GM12865 (cell line): ENCODE results near the gene FEZ2.
A peak's percentile ranks its signal among the peaks of the same experiment; 100 is the strongest.

Experiments used
- DNase-seq: peaks from one replicate; pipeline ENCODE4 v3.0.0; 2010; ENCODE audit warnings: low read depth
- H3K4me3 ChIP-seq: 2 replicates; pipeline ENCODE4 v1.5.1; 2011; ENCODE audit warnings: mild to moderate bottlenecking, low read depth, low read length, control low read depth
- CTCF ChIP-seq: IDR thresholded peaks from 2 replicates; pipeline ENCODE4 v1.5.1; 2011; ENCODE audit warnings: low read length, control low read depth, low read depth, inconsistent platforms; ENCODE audit not compliant: insufficient read depth; ENCODE audit errors: missing control alignments

Gene FEZ2

DNA sequence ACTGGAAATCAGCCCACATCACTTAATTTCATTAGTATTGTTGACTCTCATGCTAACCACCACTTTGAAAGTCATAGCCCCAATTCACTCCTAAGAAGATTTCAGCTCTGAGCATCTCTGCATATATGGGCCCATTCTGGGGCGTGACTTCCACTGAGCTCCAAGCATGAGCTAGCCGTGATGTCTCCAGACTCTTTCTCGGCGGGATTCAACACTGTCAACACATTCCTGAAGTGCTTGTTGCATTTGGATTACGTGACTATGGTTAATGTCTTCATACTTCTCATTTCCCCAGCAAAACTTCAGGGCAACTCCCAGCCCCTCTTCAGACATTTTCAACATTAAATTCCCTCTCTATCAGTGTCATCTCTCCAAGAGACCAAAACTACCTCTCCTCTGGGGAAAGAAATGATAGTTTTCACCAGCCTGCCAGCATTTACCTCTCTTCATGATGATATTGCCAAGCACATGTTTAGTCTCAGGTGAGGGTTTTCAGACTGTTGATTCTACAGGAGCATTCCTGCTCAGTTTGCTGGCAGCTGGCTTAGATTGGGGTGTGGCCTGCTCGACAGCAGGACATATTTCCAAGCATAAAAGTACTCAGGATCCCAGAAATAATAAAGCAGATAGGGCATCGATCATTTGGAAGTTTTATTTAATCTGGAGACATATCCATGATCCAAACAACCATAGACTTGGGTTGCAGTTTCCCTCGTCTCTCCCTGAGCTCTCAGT lies 81.7 kb downstream of the FEZ2 start:
- H3K4me3 ChIP-seq = no peak overlapping the region
- DNase-seq = no peak
- no peak for TF ChIP-seq CTCF

- no peak overlapping the region for H3K4me3 ChIP-seq
- TF ChIP-seq CTCF = no peak
- no peak for DNase-seq
Observed at GRCh38 chr2:36515538-36515937, 82.4 kb downstream of the FEZ2 start.

DNA sequence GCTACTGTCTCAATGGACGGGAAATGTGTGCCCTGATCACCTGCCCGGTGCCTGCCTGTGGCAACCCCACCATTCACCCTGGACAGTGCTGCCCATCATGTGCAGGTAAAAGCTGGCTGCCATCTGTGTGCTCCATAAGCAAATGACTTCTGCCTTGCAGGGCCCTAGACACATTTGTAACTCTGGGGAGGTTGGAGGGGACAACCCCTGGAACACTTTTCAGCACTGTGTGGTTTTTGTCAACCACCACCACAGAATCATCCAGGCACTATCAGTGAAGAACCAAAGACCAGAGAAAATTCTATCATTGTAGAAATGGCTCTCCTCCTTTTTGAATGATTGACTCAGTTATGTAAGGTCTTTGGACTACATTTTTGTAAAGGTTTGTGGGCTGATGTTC lies 84.3 kb downstream of the FEZ2 start:
- no peak for DNase-seq
- H3K4me3 ChIP-seq = no peak overlapping the region
- TF ChIP-seq CTCF = no peak

DNA sequence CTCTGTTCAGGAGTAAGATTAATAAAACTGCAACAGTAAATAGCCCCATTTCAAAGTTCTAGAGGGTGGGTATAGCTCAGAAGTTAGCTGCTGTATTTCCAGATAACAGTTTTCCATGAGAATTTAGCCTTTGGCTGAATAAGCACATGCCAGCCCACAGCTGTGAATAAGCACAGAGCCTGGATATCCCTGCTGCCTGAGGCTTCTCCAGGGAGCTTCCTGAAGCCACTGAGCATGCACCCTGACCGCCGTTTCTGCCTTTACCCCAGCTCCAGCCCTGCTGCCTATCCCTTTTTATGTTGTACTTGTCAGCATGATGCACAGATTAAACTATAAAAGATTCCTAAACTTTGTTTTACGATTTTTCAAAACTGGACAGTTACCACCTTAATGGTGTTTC lies 85.3 kb downstream of the FEZ2 start:
- no peak for TF ChIP-seq CTCF
- DNase-seq = no peak
- H3K4me3 ChIP-seq = no peak overlapping the region

DNA sequence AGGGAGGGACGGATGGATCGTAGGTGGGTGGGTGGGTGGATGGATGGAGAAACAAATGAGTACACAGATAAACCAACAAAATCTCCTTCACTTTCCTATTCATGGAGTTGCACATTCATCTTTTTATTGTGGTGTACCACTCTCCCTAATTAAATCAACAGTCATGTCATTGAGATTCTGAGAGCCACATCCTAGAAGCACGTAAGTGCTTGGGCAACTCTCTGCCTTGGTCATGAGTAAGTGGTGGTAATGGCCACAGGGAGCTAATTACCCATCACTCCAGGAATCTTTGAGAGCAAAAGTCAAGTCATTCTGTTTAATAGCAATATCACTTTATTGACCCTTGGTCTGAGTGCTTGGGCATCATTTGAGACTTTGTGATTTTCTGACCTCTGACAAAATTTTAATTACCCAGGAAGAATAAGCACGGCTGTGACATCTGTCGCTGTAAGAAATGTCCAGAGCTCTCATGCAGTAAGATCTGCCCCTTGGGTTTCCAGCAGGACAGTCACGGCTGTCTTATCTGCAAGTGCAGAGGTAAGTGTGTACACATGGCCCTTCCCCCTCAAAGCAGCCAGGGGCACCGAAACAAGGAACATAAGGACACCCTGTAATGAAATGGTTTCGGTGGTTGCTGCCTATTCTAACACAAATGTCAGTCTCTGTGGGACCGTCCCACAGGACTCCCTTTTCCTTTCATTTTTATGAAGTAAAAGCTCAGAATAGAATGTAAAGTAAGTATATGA lies 85.9 kb downstream of the FEZ2 start:
- TF ChIP-seq CTCF = no peak
- H3K4me3 ChIP-seq = no peak overlapping the region
- peak; percentile 30 for DNase-seq

DNA sequence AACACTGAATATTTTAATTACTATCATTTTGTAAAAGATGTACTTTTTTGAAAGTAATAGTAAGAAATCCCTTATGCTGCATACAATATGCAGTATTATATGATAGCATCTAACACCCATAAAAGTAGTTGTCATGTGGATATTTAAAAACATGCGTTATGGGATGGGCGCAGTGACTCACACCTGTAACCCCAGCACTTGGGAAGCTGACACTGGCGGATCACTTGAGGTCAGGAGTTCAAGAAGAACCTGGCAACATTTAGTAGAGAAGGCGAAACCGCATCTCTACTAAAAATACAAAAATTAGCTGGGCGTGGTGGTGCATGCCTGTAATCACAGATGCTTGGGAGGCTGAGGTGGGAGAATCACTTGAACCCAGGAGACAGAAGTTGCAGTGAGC lies 88.9 kb downstream of the FEZ2 start:
- DNase-seq = no peak
- no peak for TF ChIP-seq CTCF
- H3K4me3 ChIP-seq = no peak overlapping the region
